Stimulated activated CD4-positive, alpha-beta T cell treated with anti-CD3 and anti-CD28 coated beads, Interleukin-12 subunit alpha, Interleukin-12 subunit beta, amount 100 ng/mL, for 24 hours (primary cell): ENCODE data around the gene FUT7.
"Not testable (repeated sequence)": the region's sequence is repeated elsewhere in the genome, so short reads cannot be mapped to it uniquely, and the experiment has no call there.

Experiments
- DNase-seq, 2 experiments: peaks; one replicate each; pipeline ENCODE4 v3.0.0-alpha.2; 2020; ENCODE audit warnings: low read depth in 2 of 2

The FUT7 gene

DNA sequence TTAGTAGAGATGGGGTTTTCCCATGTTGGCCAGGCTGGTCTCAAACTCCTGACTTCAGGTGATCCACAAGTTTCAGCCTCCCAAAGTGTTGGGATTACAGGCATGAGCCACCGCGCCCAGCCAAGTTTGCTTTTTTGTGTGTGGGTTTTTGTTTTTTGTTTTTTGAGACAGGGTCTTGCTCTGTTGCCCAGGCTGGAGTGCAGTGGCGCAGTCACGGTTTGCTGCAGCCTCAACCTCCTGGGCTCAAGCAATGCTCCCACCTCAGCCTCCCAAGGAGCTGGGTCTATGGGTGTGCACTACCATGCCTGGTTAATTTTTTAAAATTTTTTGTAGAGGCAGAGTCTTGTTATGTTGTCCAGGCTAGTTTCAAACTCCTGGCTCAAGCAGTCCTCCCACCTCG lies 1.6 kb upstream of the FUT7 start:
- DNase-seq, result not testable (repeated sequence)

DNA sequence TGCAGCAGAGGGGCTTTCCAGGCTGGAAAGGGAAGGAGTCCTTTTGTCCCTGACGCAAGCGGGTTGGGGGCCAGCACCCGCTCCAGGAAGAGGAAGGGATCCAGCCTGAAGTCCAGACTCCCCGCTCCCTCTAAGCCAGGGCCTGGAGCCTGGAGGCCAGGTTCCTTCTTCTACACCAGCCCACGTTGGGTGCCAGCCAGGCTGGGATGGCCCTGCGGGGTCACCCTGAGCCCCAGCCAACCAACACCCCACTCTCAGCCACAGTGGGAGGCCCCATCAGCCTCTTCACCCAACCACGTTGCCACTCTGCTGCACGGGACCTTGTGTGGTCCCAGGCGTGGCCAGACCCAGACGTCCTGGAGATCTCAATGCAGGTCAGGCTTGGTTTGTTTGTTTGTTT lies 970 bp upstream of the FUT7 start:
- no peak for DNase-seq

DNA sequence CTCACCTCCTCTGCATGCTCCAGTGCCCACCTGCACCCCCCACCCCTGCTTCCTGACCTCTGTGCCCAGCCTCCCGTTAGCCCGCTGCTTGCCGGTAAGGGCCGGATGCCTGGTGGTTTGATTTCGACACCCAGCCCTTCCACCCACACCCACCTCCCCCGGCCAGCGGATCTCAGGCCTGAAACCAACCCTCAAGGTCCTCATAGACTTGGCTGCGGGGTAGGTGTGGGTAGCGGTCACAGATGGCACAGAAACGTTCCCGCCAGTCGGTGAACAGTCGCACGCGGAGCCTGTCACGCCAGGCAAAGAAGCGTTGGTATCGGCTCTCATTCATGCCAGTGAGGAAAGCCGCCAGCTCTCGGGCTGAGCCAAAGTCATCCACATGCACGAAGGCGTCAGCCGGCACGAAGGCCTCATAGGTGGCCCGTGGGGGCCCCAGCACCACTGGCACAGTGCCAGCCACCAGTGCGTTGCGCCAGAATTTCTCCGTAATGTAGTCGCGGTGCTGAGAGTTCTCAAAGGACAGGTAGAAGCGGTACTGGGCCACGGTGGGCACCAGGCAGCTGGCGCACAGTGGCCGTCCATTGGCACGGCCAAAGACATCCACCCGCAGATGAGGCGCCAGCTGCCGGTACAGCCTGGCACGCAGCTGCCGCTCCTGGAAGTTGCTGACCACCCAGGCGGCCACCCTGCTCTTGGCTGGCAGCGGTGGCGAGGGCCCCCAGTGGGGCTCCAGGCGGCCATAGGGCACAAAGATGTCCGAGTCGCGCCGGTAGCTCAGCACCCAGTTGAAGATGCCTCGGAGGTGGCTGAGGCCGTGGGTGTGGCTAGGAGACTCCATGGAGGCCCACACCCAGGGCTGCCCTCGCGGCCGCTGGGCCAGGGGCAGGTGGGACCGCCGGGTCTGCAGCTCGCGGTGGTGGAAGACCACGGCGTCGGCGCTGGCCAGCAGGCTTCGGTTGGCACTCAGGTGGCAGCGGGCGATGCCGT lies 1.1 kb downstream of the FUT7 start:
- DNase-seq, result peak in 1 of 2 experiments; percentile 33

DNA sequence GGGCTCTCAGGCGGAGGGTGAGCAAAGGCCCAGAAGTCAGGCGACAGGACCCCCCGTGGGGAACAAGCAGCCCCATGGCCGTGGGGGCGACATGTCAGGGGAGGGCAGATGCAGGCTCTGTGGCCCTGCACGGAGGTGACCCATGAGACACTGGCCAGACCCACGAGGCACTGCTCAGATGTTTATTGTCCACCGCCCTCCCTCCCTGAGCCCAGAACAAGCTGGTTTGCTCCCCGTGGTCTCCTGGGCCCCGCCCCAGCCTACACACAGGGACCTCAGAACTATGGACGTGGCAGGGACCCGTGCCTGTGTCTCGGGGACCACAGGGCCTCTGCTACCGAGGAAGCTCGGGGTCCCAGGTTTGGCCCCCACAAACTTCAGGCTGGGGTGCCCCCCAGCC lies 1.9 kb downstream of the FUT7 start:
- DNase-seq, result no peak

DNA sequence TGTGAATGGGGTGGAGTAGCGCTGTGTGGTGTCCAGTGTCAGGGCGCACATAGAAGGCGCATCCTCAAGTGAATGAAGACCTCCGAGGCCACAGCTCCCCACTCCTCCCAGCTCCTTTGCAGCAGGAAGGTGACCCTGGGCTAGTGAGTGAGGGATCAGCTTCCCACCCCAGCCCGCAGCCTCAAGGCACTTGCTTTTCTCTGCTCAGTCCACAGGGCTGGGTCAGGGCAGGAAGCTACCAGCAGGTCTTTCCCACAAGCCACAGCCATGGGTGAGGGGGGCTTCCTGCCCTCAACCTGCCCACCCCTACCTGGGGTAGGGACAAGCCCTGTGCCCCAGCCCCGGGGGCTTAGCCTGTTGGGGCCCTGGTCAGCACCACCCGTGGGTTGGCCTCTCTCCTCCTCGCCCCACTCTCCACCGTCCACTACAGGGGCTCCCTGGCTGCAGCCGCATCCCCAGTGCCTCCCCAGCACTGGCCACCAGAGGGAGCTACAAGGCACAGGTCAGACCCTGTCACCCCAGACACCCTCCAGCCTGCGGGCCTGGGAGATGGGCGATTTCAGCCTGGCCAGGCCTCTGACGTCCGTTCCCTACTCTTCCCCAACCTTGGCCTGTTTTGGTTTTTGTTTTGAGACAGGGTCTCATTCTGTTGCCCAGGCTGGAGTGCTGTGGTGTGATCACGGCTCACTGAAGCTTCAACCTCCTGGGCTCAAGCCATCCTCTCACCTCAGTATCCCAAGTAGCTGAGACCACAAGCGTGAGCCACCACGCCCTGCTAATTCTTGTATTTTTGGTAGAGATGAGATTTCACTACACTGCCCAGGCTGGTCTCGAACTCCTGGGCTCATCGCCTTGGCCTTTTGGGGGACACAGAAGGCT lies 2.6 kb downstream of the FUT7 start:
- DNase-seq, result peak; percentile 51 to 76

DNA sequence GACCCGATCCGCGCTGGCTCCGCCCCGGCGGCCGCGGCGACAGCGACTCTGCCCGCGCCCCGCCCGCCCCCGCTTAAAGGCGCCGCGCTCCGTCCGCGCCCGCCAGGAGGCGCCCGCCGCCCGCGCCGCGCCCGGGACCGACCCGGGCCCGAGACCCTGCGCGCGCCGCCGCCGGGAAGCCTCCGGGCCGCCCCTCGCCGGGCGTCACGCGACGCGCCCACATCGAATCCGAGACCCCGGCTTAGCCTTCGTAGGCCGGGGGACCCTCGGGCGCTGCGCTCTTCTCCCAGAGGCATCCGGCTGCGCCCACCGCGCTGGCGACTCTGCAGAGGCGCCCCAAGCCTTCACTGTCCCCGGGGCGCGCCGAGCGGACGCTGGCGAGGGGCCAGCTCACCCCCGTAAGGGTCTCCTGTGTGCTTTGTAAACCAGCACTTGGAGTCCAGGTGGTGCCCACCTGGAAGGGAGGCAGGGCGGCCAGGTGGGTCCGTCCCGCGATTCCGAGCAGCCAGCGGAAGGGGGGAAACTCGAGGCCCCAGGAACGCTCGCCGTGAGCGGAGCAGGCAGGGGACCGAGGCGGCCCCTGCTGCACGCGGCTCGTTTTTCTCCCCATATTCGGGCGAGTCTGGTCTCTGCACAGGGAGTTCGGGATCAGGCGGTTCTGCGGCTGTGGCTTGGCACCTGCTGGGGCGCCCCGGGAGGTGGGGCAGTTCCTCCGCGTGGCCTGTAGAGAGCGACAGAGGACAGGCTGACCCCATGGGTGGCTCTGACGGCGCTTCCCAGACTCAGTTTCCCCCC lies 3.4 kb downstream of the FUT7 start:
- peak; percentile 32 to 53 for DNase-seq

DNA sequence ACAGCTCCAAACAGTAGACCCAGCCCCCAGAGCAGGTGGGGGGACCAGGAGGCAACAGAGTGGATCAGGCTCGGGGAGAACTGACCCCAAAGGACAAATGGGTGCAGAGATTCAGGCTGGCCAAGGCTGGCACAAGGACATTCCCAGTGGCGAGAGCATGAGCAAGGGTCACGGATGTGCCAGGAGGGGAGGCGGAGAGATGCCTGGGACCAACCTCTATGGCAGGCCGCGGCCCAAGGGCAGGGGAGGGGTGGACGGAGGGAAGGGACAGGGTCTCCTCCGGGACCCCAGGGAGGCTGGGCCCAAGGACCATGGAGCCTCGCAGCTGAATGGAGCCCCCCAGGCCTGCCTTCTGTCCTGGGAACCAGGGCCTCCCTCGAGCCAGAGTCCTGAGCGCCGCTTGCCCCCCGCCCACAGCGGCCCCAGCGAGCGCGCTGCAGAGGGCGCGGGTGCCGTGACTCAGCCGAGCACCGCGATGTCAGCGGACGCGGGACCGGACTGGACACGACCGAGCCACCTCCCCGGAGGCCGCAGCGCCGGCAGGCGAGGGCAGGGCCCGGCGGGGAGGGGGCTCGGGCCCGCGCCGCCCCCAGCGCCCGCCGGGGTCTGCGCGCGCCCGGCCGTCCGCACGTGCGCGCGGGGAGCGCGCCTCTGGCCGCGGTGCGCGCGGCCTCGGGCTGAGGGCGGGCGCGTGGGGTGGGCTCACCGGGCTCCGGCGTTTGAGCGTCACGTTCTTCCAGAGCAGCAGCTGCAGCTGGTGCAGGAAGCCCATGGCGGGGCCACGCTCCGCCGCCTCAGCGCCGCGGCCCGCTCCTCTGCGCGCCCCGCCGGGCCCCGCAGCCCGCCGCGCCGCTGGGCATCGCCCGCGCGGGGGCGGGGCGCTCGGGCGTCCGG lies 4.3 kb downstream of the FUT7 start, which contains the start of gene ABCA2:
Gene ABCA2 (minus strand): TSS at position 869 of the 894 bp plus-strand sequence. CDS start 97 bp downstream, at position 772.
- DNase-seq, result no peak

DNA sequence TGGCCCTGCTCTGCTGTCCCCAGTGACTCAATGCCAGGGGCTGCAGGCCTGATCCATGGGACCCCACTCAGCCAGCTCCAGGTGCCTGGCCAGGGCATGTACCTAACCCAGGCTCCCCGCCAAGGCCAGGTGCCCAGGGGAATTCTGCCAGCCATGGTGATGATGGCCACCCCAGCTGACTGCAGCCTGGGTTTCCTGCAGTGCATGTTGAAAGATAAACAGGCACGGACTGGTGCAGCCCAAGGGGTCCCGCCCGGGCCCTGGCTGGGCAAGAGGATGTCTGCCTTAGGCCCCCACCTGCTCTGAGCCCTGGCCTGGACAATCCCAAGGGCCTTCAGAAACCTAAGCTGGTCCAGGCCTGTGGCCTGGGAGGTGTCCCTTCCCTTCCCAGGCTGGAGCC lies 5.1 kb downstream of the FUT7 start:
- DNase-seq, result no peak

DNA sequence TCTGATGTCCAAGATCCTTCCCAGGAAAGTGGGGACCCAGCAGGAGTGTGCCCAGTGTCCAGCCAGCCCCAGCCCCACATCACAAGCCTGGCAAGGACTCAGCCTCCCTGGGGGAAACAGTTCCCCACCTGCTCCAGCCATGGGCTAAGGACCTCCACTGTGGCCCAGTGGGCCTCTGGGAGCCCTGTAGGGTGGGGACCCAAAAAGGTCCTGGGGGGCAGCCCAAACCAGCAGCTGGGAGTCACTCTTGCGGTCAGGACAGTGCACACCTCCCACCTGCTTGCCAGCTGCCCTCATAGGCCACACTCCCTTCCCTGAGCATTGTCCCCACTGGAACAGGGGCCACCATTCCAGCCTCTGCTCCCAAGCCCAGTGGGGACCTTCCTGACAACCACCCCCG lies 5.5 kb downstream of the FUT7 start:
- DNase-seq, result no peak

DNA sequence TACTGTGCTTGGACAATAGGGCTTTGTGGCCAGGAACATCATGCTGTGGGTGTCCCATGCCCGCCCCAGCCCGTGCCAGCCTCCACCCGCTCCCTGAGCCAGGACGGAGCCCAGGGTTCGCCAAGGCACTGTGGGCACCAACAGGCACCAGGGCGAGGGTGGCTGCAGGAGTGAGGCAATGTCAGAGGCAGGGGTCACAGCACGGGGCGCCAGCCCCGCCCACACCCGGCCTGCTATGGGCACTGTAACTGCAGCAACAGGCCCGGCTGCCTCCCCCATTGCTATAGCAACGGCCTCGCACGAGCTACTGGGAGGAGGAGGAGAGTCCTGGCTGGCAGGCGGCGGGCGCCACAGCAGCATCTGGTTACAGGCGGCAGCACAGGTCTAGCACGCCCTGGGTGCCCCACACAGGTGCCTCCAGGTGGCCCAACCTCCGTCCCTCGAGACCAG lies 6.3 kb downstream of the FUT7 start:
- no peak for DNase-seq

DNA sequence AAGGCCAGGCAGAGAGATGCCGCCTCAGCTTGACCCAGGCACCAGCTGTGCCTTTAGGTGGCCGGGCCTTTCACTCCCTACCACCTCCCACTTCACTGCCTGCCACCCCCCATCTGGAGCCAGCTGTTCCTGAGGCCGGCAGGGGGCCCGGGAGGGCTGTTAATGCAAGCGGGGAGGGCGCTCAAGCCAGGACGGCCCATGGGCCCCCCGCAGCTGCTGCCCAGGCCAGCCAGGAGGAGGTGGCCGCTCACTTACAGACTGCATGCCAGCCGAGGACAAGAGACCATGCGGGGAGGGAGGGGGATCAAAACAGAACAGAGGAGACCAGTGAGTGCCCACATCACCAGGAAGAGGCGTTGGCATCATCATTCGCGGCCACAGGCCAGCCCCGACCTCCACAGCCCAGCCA lies 8.3 kb downstream of the FUT7 start:
- DNase-seq, result no peak

DNA sequence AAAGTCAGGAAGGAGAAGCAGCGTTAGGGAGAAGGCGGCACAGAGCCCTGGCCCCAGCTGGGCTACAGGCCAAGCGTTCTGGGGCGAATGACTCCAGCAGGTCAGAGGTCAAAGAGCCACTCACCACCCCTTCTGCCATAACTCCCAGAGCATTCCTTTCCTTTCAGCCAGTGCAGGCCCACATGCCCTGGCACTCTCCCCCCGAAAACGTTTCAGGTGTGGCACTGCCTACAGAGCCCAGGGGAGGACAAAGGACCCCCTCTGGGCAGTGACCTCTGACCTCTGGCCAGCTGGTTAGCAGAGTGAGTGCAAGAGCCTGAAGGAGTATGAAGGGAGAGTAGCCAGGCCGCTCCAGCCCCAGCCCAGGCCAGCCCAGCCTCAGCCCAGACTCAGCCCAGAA lies 8.7 kb downstream of the FUT7 start:
- DNase-seq, result no peak

DNA sequence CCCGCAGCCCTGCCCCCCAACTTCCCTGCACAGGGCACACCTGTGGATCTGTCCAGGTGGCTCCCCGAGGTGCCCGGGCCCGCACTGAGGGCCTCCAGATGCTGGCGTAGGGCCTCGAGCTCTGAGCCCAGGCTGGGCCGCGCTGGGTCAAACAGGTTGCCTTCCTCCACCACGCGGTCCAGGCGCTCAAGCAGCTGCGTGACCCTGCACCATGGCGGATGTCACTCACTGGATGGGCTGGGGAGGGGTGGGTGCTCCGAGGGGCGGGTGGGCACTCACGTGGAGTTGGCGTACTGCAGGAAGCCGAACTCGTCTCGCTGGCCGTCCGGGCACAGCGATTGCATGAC lies 9.3 kb downstream of the FUT7 start:
- no peak for DNase-seq

DNA sequence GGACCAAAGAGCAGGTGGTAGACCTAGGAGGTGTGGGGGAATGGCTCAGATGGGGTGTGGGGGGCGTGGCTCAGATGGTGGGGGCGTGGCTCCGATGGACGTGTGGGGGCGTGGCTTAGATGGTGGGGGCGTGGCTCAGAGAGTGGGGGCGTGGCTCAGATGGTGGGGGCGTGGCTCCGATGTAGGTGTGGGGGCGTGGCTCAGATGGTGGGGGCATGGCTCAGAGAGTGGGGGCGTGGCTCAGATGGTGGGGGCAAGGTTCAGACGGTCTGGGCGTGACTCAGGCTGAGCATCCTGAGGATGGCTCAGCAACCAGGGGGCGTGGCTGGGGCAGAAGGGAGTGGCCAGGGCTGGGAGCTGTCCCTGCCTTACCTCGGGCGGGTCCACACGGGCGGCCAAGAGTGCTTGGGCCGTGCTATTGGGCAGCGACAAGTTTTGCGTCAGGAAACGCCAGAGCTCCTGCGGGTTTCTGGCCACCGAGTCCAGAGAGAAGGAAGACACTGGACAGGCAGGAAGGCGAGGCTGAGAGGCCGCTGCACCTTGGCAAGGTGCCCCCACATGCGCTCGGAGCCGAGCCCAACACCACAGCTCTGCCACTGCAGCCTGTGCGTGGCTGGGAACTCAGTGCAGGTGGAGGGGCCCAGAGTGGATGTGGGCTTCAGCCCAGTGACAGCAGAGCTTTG lies 9.8 kb downstream of the FUT7 start:
- DNase-seq, result peak; percentile 54 to 75

DNA sequence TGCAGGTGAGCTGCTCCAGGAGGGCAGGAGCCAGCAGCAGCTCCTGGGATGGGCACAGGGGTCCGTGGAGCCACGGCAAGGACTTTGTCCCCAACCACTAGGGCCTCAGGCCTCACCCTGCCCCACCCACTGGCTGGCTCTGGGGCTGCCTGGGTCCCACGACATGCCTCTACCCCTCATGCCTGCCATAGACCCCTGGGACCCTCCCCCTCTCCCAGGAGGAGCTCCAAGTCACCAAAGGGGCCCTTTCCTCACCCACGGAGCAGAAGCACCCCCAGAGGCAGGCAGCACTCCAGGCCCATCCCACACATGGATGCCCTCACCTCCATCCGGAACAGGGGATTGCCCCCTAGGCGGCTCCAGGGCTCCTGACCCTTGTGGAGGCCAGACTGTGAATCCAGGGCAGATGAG lies 10.3 kb downstream of the FUT7 start:
- no peak for DNase-seq

DNA sequence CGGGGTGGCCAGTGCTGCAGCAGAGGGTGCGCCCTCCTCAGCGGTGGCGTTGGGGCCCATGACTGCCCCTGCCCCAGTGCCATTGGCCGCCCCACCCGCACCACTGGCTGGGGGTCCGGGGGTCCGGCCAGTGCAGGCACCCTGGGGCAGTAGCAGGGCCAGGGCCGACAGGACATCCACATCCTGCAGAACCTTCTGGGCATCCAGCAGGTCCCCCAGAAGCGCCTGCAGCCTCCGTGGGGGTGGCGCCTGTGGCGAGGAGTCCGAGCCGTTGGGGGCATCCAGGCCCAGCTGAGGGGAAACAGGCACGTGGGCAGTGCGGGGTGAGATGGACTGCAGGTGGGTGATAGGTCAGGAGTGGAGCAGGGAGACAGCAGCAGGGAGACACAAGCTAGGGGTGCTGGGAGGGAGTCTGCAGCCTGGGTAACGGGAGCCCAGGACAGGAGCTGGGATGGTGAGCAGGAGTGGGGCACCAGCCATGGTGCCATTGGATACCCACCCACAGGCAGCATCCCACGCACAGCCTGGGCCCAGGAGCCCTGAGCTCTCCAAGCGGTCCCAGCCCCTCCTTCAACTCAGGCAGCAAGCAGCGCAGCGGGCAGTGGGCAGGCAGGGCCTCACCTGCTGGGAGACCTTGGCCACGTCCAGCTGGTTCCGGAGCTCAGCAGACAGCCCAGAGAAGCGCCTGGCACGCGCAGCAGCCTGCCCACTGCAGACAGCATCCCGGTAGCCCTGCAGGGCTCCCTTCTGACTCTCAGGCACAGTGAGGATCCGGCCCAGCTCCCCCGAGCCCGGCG lies 10.9 kb downstream of the FUT7 start:
- no peak for DNase-seq

DNA sequence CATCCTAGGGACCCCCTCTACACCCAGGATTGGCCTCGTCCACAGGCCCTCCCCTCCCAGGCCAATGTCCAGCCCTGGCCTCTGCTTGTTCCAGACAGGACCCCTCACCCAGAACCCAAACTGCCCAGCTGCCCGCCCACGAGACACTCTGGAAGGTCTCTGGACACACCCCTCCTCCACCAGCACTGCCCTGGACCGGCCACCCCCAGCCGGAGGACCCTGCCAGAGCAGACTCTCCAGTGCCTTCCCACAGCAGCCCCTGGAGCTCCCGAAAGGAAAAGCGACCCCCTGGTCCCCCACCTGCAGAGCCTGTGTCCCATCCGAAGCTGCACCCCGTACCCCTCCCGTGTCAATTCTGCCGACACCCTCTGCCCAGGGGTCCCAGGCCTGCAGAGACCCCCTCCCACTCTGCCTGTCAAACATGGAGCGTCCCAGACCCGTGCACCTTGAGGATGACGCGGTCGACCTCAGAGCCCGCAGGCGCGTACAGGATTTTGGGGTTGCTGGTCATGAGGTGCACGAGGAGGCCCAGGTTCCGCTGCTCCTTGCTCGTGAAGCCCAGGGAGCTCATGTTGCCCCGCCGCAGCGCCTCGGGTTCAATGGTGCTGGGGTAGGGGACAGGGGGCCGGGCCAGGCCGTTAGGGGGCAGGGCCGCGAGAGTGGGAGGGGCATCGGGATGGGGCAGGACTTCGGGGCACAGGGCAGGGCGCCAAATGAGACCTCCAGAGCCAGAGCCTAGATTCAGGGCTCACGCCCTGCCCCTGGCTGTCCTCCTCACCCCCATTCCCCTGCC lies 11.8 kb downstream of the FUT7 start:
- no peak for DNase-seq
